NCI-H1694 treated with DMSO at 0.1 percent for 48 hours (cell line): Measurements from ENCODE around the gene KRT33B.
"Not testable (repeated sequence)": the region's sequence is repeated elsewhere in the genome, so short reads cannot be mapped to it uniquely, and the experiment has no call there.

ENCODE experiments used
- DNase-seq: peaks from one replicate; lab custom pipeline; 2025; lab: John Stamatoyannopoulos, UW

KRT33B gene

DNA sequence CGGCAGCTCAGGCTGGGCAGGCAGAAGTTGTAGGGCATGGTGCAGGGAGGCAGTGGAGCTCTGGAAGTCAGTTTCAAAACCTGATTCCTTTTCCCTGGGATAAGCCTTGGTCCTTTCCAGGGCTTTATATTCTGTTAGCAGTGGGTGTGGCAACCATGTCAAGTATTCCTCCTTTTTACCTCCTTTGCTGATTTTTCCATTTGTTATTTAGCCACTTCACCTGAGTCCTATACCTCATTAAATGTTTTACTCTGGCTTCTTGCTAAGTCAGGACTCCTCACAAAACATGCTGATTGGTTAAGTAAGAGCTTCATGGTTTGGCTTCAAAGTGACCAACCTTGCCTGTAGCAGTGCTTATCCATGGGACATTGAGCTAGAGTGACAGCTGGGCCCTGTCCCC lies at the start of gene KRT33B:
Gene KRT33B, minus strand, starts transcription at position 101 of the 400 bp plus-strand sequence. Its CDS starts 63 bp downstream, at position 38.
- no peak for DNase-seq

DNA sequence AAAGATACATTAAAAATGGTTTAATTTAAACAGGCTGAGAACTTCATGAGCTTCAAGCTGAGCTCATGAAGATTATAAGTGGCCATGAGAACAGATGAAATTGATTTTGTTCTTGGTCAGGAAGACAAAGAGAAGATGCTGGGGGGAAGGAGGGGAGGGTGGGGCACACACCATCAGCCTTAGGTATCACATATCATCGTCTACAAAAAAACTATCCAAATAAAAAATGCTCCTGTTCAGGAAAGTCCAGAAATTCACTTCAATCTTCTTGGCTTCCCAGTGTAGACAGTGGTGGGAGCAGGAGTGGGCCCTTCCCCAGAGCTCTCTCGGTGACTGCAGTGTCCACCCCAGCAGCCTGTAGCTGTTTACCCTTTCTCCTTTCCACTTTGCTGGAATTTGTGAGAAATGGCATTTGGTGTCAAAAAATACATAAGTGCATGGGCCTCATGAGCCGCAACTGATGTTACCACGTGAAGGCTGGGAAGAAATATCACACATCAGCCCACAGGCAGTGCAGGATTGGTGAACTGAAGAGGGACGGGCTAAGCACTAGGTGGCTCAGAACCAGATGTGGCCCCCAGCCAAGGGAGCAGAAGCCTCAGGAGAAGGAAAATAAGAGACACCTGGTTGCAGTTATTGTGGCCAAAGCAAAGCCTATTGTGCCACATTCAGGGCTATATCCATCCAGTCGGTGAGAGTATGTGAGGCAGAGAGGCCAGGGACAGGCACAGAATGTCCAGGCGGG lies 48.7 kb upstream of the KRT33B start:
- DNase-seq: no peak

DNA sequence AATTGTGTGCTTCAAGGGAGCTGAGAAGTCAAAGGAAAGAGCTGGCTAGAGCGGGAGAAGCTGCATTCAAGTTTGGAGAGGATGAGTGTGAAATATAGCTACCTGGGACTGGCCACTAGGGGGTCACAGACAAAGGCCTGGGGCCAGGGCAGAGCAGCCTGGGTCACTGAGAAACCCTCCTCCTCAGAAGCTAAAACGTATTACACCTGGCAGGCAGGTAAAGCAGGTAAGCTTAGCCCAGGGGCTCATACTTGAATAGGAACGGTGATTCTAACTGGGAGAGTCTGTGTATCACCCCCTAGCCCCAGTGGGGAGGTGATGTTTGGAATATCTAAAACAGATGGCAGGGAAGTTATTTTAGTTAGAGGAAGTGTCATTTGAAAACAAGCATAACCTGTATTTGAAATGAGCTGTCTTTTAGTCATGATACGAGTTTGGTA lies 48.0 kb upstream of the KRT33B start:
- no peak for DNase-seq

DNA sequence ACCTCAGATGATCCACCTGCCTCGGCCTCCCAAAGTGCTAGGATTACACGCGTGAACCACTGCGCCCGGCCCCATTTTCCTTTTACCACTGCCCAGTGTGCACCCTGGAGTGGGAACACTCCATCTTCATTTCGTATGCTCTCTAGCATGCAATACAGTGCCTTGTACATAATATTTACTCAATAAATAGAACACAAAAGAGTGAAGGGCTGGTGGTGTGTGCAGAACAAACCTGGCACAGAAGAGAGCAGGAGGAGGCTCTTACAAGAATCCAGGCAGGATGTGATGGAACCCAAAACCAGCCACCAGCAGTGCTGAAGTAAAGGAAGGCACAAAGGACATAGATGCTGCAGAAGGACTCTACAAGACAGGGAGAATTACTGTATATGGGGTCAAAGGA lies 47.5 kb upstream of the KRT33B start:
- DNase-seq: no peak

DNA sequence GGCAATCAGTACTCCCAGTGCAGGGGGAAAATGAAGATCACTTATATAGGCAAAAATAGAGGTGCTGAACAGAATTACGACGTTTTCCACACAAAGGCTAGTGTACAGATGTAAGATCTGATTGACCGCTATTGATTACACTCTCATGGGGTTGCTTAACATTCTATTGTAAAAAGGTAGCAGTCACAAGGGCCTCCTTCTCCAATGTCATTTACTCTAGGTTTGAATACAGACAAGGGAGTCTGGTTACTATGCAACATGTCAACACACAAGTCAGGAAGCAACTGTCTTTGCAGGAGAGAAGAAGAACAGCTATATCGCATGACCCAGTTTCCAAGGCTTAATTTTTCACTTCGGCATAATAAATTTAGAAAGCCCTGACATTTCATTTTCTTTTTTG lies 46.9 kb upstream of the KRT33B start:
- DNase-seq: no peak

DNA sequence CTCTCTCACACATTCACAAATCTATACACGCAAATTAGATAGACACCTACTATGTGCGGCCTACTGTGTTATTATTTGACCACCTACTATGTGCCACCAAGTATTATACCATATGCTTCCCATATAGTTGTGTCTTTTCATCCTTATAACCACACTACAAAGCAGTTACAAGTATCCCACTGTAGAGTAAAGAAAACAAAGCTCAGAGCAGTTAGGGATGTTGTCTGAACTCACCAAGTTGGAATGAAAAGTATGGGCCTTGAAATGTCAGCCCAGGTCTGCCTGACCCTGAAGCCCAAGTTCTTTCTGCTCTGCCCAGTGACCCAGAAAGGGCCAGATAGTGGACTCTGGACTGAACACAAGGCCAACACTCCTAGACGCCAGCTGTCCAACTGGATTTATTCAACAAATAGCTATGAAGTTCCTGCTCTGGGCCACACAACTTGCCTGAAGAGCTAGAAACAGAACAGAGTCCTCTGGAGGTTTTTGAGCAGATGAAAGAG lies 46.3 kb upstream of the KRT33B start:
- no peak for DNase-seq

DNA sequence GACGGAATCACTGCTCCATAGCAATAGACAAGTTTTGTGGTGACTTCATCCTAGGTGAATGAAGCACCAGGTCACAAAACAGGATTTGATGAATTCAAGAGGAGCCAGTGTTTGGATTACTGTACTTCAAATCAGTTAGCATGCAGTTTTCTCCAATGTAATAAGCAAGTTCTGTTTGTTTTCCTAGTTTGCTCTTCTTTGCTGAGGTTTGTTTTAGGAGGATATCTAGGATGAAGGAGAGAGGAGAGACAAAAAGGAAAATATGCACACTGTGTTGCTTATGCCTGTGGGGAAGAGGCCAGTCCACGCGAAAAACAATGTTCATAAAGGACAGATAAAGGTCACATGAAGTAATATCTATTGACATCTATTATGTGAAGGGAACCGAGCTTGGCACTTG lies 45.8 kb upstream of the KRT33B start:
- no peak for DNase-seq

DNA sequence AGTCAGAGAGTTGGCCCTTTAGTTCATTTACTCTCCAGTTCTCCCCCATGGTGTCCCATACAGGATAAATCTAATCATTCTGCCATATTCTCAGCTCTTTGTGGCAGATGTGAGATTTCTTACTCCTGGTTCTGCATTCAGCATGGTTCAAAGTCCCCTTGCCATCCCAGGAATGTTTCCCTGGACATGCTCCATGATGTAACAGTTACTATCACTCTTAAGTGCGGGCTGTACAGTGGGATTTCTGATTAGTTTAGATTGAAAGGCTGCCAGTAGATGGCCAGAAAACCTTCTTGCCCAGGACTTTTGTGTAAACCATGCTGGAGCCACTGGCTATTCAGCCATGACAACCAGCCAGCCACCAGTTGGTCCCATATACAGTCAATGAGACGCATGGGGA lies 44.4 kb upstream of the KRT33B start:
- no peak for DNase-seq

DNA sequence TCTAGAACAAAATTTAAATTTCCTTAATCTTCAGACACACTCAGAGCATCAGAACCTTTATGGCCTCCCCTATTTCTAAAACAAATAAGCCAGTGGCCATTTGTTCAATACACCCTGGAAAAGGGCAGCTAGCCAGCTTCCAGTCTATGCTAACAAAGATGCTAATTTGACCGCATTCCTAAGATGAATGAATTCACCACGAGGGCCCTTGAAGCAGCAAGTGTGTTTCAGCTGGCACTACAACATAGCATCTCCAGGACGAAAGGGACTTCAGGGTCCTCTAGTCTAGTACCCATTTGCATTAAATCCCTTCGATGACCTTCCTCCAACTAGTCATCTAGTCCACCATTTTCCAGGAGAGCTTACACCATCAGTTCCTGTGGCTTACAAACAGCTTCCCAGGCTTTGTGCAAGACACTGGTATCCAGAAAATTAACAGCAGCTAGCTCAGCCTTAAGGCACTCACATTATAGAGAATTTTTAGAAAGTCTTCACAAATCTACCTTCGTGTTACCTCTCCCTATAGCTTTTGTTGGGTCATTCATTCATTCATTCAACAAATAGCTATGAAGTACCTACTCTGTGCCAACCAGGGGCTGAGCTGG lies 43.8 kb upstream of the KRT33B start:
- DNase-seq: no peak

DNA sequence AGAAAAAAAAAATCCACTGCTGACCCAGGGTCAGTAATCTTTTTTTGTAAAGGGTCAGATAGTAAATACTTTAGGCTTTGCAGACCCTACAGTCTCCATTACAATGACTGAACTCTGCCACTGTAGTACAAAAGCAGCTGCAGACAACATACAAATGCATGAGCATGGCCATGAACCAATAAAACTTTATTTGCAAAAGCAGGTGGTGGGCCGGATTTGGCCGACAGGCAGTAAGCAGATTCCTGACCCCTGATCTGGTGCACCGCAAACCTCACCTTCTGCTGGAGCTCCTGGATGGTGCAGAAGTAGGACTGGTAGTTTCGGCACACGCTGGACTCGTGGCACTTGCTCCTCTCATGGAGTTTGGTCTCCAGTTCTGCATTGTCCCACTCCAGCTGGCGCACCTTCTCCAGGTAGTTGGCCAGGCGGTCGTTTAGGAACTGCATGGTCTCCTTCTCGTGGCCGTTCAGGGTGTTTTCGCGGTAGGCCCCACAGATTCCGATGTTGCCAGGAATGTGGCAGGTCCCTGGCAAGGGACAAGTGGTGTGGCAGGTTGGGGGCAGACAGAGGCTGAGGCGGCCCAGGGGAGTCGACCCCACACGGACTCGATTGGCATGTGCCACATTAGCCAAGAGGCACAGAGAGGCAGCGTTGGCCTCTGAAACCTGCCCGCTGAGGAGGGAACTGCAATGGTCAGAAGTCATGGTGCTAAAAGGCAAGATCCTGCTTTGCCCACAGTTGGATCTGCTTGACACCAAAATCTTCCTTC lies 41.6 kb upstream of the KRT33B start:
- DNase-seq: no peak

DNA sequence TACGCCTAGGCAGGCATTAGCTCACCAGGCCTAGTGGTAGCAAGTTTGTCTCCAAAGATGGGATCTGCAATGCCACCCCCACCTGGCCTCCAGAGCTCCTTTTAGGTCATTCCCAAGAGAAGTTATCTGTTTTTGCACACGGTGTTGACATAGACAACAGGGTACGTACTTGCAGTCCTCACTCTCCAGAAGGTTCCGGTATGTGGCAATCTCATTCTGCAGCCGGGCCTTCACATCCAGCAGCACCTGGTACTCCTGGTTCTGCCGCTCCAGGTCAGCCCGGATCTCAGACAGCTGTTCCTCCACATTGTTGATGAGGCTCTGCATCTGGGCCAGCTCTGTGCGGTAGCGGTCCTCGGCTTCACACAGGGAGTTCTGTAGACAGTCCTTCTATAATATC lies 37.6 kb upstream of the KRT33B start:
- DNase-seq: no peak

DNA sequence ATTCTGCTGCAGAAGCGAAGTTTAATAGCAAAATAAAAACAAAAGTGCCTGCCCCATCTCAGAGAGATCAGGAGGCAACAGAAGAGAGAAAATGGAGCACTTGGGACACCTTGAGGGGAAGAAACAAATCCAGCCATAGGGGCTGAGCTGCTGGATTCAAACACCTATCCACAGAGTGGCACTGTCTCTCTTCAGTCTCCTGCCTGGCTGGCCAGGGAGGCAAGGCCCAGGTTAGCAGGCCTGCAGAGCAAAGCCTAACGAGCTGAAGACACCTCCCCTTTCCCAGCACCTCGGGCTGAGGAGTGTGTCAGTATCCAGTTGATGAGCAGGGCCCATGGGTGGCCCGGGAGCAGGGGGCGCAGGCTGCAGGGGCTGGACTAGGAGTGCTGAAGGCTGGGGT lies 36.6 kb upstream of the KRT33B start:
- no peak for DNase-seq

DNA sequence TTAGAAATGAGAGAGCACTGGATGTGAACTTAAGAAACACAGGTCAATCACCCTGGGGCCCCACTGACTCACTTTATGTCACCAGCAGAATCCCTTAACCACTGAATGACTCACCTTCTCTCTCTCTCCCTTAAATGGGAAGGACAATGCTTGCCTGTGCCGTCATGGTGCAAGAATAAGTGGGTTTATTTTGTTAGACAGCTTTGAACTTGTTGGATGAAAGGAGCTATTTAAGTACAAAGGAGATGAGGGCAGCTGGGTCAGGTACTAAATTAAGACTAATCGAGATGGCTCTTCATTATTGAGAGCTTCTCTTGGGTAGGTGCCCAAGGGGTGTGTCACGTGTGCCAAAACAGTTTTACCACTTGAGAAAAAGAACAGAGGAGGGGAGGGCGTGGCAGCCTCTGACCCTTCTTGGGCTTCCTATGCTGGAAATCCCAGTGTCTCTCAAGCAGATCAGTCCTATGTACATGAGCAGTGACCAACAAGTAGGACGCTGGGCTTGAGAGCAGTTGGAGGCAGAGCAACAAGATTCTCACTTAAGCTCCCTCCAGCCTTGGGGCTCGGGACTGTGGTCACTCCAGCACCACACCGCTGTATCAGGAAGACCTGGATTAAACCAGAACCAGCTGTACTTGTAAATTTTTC lies 34.5 kb upstream of the KRT33B start:
- DNase-seq: no peak

DNA sequence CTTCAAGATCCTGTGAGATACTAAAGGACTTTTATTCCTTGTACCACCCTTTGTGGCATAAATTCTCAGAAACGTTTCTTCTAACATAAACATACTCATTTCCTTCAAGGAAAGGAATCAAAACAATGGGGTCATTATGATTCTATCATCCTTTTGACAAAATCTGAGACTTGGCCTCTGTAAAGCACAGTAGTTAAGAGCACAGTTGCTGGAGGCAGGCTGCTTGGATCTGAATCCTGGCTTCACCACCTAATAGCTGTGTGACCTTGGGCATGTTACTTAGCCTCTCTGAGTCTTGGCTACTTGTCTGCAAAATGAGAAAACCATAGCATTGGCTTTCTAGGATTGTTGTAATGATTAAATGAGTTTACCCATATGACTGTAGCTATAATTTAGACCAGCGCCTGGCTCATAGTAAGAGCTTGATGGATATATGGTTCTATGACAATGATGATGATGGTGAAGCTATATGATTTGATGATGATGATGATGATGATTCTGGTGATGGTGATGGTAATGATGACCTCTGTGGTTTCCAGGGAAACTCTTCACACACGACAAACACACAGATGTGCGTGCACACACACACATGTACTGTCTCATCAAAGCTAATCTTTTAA lies 33.9 kb upstream of the KRT33B start:
- no peak for DNase-seq

DNA sequence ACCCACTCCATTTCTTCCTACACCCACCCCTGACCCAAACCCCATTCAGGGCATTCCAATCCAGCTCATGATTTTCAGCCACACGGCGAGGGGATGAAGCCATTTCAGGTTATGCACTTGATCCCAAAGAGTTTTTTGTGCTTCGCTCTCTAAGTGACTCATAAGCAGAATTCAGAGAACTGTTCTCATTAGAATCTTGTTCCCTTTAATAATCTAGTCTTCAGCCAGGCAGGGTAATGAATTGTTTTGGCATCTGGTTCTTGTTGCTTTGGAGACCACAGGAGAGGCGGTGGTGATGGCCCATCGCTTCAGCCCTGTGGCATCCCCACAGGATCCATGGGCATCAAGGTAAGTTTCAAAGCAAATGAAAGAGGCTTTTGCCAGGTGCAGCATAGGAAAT lies 32.5 kb upstream of the KRT33B start:
- no peak for DNase-seq

DNA sequence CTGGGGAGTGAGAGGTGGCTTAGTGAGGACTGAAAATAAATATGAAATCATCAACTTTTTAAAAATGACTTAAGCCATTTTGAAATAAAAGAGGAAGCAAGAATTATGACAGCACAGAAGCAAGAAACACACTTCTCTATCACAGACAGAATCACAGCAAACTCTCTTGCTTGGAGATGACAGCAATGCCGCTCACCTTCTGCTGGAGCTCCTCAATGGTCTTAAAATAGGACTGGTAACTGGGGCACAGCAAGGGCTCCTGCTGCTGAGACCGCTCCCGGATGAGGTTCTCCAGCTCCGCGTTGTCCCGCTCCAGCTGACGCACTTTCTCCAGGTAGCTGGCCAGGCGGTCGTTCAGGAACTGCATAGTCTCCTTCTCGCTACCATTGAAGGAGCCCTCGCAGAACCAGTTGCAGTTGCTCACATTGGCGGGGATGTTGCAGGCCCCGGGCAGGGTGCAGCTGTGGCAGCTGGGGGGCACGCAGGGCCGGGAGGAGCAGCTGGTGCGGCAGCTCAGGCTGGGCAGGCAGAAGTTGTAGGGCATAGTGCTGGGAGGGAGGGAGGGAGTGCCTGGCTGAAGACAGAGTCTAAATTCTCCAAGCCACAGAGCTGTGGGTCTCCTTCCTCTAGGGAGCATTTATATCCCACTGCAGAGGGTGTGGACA lies 27.5 kb upstream of the KRT33B start, which contains the start of gene KRT31:
Gene KRT31, minus strand, starts transcription at position 613 of the 665 bp plus-strand sequence. Its CDS starts 69 bp downstream, at position 544.
- DNase-seq: no peak

DNA sequence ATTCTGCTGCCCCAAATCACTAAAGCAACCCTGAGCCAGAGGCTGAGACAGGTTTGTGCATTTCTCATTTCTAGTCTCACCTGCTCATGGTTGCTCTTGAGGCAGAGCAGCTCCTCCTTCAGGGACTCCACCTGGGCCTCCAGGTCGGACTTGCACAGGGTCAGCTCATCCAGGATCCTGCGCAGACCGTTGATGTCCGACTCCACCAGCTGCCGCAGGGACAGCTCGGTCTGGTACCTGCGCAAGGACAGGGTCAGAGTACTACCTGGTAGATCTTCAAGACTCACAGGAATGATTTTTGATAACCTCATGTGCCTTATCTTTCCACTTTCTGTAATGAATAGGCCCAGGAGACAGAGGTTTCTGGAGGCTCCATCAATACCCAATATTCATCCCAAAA lies 26.7 kb upstream of the KRT33B start:
- DNase-seq: no peak

DNA sequence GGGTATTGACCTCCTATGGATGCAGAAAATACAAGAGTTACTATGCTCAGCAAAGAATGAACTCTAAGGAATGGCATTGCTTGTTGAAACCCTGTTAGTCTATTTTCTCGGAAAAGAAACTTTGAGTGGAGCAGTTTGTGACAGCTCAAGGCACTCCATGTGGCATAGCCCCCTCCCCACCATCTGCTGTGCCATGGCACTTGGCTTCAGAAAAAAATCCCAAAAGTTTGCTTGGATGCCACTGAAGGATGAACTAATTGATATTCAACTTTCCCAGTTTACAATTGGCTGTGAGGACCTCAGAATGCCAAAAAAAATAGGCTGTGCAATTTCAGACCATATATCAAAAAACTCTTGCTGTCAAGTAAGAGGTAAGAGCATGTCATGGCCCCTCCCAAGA lies 26.0 kb upstream of the KRT33B start:
- DNase-seq: no peak

DNA sequence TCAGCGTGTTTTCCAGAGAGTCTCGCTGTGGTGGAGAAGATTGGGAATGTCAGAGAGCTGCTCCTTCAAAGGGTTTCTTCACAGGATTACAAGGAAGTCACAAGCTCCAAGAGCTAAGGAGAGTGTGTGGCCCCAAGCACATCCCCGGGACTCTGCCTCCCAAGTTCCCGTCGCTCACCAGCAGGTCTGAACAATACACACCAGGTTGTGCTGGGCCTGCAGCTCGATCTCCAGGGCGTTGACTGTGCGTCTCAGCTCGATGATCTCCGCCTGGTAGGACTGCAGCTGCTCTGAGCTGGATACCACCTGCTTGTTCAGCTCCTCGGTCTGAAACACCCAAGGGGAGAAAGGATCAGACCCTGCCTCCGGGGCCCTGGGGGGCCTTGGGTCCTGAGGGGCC lies 25.4 kb upstream of the KRT33B start:
- not testable (repeated sequence) for DNase-seq

DNA sequence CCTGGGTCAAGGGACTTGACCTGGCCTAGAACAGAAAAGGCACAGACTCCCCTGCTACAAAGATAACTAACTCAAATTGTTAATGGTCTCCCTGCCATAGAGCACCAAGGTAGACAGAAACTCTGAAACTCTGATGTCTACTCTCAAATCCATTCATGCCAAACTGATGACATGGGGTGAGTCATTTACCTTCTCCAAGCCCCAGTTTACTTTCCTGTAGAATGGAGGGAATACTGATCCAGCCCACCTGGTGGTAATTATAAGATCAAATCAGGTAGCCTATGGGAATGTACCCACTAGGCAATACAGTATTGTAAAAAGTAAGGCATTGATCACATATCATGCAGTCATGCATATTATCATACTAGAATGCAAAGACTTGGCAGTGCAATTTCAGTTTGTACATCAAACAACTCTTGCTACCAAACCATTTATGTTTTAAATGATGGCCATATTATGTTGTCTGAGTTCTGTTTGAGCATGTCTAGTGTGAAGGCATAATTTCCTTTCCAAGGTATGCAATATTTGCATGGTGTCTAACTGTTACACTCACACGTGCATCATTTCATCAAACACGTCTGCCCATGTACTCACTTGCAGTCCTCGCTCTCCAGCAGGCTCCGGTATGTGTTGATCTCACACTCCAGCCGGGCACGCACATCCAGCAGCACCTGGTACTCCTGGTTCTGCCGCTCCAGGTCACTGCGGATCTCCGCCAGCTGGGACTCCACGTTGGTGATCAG lies 24.8 kb upstream of the KRT33B start:
- no peak for DNase-seq

DNA sequence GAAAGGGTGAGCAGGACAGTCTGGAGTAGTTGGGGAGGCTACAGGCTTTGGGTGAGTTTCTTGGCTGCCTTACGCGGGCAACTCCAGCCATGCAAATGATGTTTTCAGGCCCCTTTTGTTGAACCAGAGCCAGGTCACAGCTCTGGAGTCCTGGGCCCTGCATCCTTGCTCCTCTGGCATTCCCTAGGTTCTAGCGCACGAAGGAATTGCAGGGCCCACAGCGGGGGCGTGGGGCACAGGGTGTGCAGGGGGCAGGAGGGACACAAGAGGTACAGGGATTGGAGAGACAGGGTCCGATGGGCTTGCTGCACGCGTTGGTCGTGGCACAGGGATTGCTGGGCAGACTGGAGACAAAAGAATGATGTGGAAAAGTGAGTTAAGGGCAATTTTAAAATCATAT lies 24.2 kb upstream of the KRT33B start:
- DNase-seq: no peak
